Cardiac muscle cell (in vitro differentiated cells and primary cell): ENCODE measurements around the gene SCTR. TPM values are rescaled to one million over a fixed set of nuclear protein-coding genes. Genes with fewer than 3 reads are reported as not detected.
A peak's percentile ranks its signal among the peaks of the same experiment; 100 is the strongest.

ENCODE experiments used
- DNase-seq, 2 donors: peaks; one replicate each; pipeline versions ENCODE4 v3.0.0 to v3.0.0-alpha.2; 2010 to 2017; ENCODE audit warnings: low read depth in 1 of 2, low spot score in 1 of 2
- H3K27ac ChIP-seq: fragments of 200-600 bp; sonication (generic); 2 replicates; pipeline ENCODE4 v1.5.1; 2016
- H3K27me3 ChIP-seq: fragments of 200-600 bp; sonication (generic); 2 replicates; pipeline ENCODE4 v1.6.0; 2016; ENCODE audit warnings: control low read depth
- H3K36me3 ChIP-seq: fragments of 200-600 bp; sonication (generic); 2 replicates; pipeline ENCODE4 v1.5.1; 2016; ENCODE audit warnings: control low read depth
- H3K4me1 ChIP-seq: fragments of 200-600 bp; sonication (generic); 2 replicates; pipeline ENCODE4 v1.8.1; 2017; ENCODE audit warnings: low read depth, mild to moderate bottlenecking, mixed run types
- H3K4me3 ChIP-seq: fragments of 200-600 bp; sonication (generic); 2 replicates; pipeline ENCODE4 v1.5.1; 2016; ENCODE audit warnings: mild to moderate bottlenecking
- H3K9me3 ChIP-seq: fragments of 200-600 bp; sonication (generic); 2 replicates; pipeline ENCODE4 v1.5.1; 2017; ENCODE audit warnings: low read depth, mild to moderate bottlenecking, control low read depth
- CTCF ChIP-seq: IDR thresholded peaks from 2 replicates; pipeline ENCODE4 v1.5.1; 2012; ENCODE audit warnings: low read depth, mild to moderate bottlenecking, low read length
- polyA plus RNA-seq: library from polyadenylated mRNA; unstranded; fragments of >200 nt; fragmentation: Nextera tagmentation; extraction: Ambion mirVana; gene quantifications from 2 replicates; pipeline ENCODE4 v1.2.1, GENCODE V29; 2016
- total RNA-seq: library from RNA; depleted of rRNA; stranded (reverse); fragments of >200 nt; gene quantifications from 2 replicates; pipeline ENCODE4 v1.2.3, GENCODE V29; 2016

SCTR gene
- total and polyA plus RNA-seq, 2 experiments from 2014 or later: 0.09 TPM; not detected in 1

DNA sequence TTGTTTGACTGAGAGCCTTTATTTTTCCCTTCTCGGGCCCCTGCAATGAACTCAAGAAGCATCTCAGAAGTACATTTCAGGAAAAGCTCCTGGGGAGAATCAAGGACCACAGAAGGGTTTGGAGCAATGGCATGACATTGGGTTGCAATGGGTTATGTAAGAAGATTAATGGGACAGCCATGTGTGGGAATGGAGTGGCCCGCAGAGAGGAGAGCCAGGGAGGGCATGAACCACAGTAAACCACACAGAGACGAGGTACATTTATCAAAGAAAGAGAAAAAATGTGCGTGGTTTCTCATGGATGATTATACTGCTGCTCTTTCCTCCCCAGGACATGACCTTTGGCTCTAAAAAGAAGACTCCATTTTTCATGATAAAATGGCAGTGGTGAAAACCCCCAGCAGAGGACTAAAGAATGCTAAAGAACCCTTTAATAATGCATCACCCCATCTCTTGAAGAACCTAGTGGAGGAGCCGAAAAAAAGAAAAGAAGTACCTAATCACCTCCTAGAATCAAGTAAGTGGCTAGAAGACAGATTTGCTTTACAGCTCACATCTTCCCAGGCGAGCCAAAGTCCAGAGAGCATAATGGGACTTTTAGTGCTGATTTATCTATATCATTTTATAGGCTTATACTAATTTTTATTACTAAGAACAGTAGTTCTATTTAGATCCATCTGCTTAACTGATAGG is 21.6 kb upstream of the SCTR start:
- Histone ChIP-seq H3K27ac (peak overlapping the region; percentile 99), H3K4me3 (no peak overlapping the region), H3K27me3 (no peaks in the 10 kb centered on the region), H3K36me3 (no peaks in the 10 kb centered on the region), H3K4me1 (peaks cover 36% of the 10 kb centered on the region), H3K9me3 (no peaks in the 10 kb centered on the region)
- TF ChIP-seq CTCF: no peak
- peak in 1 of 2 donors; percentile 32 for DNase-seq

DNA sequence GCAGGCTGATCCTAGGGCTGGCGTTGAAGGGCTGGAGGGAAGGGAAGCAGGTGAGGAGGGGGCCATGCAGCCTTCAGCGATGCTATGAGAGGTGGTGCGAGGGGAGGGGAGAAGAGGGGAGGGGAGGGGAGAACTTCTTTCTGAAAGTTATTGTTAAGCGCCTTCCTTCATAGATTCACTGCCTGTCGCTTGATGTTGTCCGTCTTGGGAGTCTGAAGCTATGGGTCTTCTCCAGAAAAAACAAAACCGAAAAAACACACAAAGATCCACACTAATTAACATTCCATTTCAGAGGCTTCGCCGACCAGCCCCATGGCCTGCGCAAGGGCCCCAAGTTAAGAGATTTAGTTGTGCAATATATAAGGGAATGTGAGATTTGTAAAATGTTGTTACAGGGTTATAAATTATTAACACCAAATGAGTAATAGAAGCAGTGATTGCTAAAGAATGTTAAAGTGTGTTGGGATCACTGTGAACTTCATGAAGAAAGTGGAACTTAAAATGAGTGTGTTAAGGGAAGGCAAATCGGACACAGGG is 20.7 kb upstream of the SCTR start:
- TF ChIP-seq CTCF: no peak
- H3K27ac ChIP-seq: peak overlapping the region; percentile 99
- H3K4me3 ChIP-seq: peak overlapping the region; percentile 65
- peaks cover 36% of the 10 kb centered on the region for H3K4me1 ChIP-seq
- peak in 1 of 2 donors; percentile 34 for DNase-seq
- H3K27me3 ChIP-seq: no peaks in the 10 kb centered on the region
- H3K9me3 ChIP-seq: no peaks in the 10 kb centered on the region
- no peaks in the 10 kb centered on the region for H3K36me3 ChIP-seq

GRCh38 chr2:119544075-119544938 is 20.0 kb upstream of the SCTR start, which contains the start of gene CFAP221:
TSS of gene CFAP221 (plus strand) at chr2:119544449. CDS start at chr2:119546132, 1,683 bp downstream.
- TF ChIP-seq CTCF: no peak
- peak; percentile 79 to 92 for DNase-seq
- Histone ChIP-seq H3K4me3 (peak within 1 kb of the TSS; percentile 65), H3K36me3 (no peaks in the 10 kb centered on the region), H3K4me1 (peaks cover 36% of the 10 kb centered on the region), H3K27ac (peak within 1 kb of the TSS; percentile 99), H3K27me3 (no peaks in the 10 kb centered on the region), H3K9me3 (no peaks in the 10 kb centered on the region)

DNA sequence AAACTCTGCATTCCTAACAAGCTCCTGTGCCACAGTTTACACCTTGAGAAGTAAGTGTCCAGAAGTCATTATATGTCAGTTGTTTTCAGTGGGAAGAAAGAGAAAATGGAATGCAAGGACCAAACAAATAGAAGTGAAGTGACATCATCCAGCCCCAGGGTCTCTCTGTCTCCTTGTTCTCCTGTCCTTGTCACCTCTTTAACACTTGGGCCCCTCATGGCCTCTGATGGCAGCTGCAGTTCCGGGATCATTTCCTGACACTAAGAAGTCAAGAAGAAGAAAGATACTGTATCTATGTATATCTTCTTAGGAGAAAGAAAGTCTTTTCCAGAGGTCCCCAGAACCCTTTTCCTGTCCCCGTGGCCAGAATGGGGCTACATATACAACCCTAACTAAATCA is 17.2 kb upstream of the SCTR start:
- H3K27ac ChIP-seq: no peak overlapping the region
- H3K4me1 ChIP-seq: peaks cover 20% of the 10 kb centered on the region
- no peaks in the 10 kb centered on the region for H3K27me3 ChIP-seq
- no peak for TF ChIP-seq CTCF
- no peak for DNase-seq
- no peak overlapping the region for H3K4me3 ChIP-seq
- no peaks in the 10 kb centered on the region for H3K36me3 ChIP-seq
- no peaks in the 10 kb centered on the region for H3K9me3 ChIP-seq

- TF ChIP-seq CTCF: no peak
- Histone ChIP-seq H3K9me3 (no peaks in the 10 kb centered on the region), H3K4me3 (no peak overlapping the region), H3K27ac (no peak overlapping the region), H3K27me3 (no peaks in the 10 kb centered on the region), H3K36me3 (no peaks in the 10 kb centered on the region), H3K4me1 (no peaks in the 10 kb centered on the region)
- DNase-seq: no peak
These were observed 13.5 kb upstream of the SCTR start for GRCh38 chr2:119537792-119538191.
